ENCODE data around the gene CHST13. TPM values are rescaled to one million over a fixed set of nuclear protein-coding genes. Genes with fewer than 3 reads are reported as not detected.

CHST13 gene
- total RNA-seq, 2 donors from 2014 or later, result 0.15 to 0.18 TPM

GRCh38 chr3:126482503-126483255 is 41.3 kb upstream of the CHST13 start:
- Mint-ChIP-seq H3K4me3 (no peak overlapping the region), H3K4me1 (peaks cover 11% of the 10 kb centered on the region), H3K27ac (no peak overlapping the region), H3K36me3 (ENCODE audit: low read depth) (peaks cover 4% of the 10 kb centered on the region), H3K27me3 (peaks cover 4% of the 10 kb centered on the region)
- no peaks in the 10 kb centered on the region for H3K9me3 ChIP-seq (ENCODE audit: control insufficient read depth, low read length, poor library complexity, severe bottlenecking)
- ATAC-seq (no peak), DNase-seq (no peak)

GRCh38 chr3:126483321-126483761 is 40.6 kb upstream of the CHST13 start:
- no peak for ATAC-seq
- peaks cover 4% of the 10 kb centered on the region for H3K36me3 Mint-ChIP-seq (ENCODE audit: low read depth)

DNA sequence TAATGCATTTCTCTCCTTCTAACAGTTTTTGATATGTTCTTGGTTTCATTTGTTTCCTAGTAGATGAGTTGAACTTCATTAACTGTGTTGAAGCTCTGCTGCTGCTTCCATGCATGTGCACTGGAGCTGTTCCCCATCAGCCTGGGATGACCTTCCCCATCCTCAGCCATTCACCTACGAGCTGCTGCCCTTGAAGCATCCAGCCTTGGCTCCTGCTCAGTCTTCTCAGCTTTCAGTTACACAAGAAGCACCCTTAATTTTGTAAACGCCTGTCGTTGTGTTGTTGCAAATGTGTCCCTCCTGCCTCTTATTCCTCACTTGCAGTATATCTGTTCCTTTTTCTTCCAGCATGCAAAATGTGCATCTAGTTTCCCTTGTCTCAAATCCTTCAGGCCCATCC is 39.8 kb upstream of the CHST13 start:
- Mint-ChIP-seq H3K36me3 (ENCODE audit: low read depth) (peaks cover 4% of the 10 kb centered on the region), H3K27me3 (peaks cover 9% of the 10 kb centered on the region), H3K4me1 (peaks cover 10% of the 10 kb centered on the region), H3K27ac (no peak overlapping the region), H3K4me3 (no peak overlapping the region)
- ATAC-seq (no peak), DNase-seq (no peak)
- no peaks in the 10 kb centered on the region for H3K9me3 ChIP-seq (ENCODE audit: control insufficient read depth, low read length, poor library complexity, severe bottlenecking)

More at GRCh38 chr3:126483321-126483761, 40.6 kb upstream of the CHST13 start:
- DNase-seq, result no peak
- no peaks in the 10 kb centered on the region for H3K9me3 ChIP-seq (ENCODE audit: control insufficient read depth, low read length, poor library complexity, severe bottlenecking)
- H3K4me3 Mint-ChIP-seq, result no peak overlapping the region
- no peak overlapping the region for H3K27ac Mint-ChIP-seq
- H3K4me1 Mint-ChIP-seq, result peaks cover 10% of the 10 kb centered on the region
- H3K27me3 Mint-ChIP-seq, result peaks cover 4% of the 10 kb centered on the region

GRCh38 chr3:126484662-126485061 is 39.3 kb upstream of the CHST13 start:
- H3K27me3 Mint-ChIP-seq, result peaks cover 12% of the 10 kb centered on the region
- H3K4me1 Mint-ChIP-seq, result peaks cover 10% of the 10 kb centered on the region
- no peak overlapping the region for H3K27ac Mint-ChIP-seq

DNA sequence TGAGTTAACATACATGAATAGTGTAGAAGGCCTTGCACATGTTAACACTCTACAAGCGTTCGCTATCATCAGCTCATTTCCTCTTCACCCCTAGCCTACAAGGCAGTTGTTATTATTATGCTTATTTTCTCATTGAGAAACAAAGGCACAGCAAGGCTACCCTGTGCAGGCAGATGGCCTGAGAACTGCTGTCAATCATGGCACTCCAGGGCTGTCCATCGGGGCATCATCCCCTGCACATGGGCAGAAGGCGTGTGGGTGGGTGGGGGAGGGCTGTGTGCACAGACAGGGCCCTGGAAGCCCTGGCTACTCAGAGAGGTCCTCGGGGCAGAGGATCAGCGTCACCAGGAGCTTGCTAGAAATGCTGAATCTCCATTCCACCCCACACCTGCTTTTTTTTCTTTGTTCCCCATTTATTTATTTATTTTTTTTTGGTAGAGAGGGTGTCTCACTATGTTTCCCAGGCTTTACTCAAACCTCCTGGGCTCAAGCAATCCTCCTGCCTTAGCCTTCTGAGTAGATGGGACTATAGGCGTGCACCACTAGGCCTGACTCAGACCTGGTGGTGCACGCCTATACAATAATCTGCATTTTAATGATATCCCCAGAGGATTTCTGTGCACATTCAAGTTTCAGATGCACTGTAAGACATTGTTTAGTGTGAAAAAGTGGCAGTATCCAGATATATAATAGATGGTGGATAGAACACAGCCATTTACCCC is 38.6 kb upstream of the CHST13 start:
- DNase-seq (no peak), ATAC-seq (no peak)
- Mint-ChIP-seq H3K27me3 (peaks cover 12% of the 10 kb centered on the region), H3K27ac (no peak overlapping the region), H3K36me3 (ENCODE audit: low read depth) (peaks cover 4% of the 10 kb centered on the region), H3K4me1 (peaks cover 10% of the 10 kb centered on the region), H3K4me3 (no peak overlapping the region)
- H3K9me3 ChIP-seq (ENCODE audit: control insufficient read depth, low read length, poor library complexity, severe bottlenecking), result no peaks in the 10 kb centered on the region

More at GRCh38 chr3:126484662-126485061, 39.3 kb upstream of the CHST13 start:
- no peaks in the 10 kb centered on the region for H3K9me3 ChIP-seq (ENCODE audit: control insufficient read depth, low read length, poor library complexity, severe bottlenecking)
- peaks cover 4% of the 10 kb centered on the region for H3K36me3 Mint-ChIP-seq (ENCODE audit: low read depth)
- DNase-seq (no peak), ATAC-seq (no peak)
- no peak overlapping the region for H3K4me3 Mint-ChIP-seq

DNA sequence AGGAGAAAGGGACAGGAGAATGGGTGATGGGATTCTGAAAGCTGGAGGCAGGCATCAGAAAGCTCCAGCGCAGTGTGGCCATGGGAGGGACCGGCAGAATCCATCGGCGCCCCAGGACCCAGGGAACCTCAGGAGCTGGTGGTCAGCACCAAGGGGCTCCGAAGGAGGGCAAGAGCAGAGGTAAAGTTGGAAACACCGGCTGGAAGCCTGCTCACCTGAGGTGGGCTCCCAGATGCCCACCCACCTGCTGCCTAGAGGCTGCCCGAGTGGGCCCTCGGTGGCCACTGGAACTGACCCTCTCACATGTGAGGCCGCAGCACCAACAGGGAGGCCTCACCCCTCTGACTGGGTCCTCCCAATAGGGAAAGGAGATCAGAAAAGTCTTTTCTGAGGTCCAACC is 38.0 kb upstream of the CHST13 start:
- no peak overlapping the region for H3K4me3 Mint-ChIP-seq
- peaks cover 2% of the 10 kb centered on the region for H3K36me3 Mint-ChIP-seq (ENCODE audit: low read depth)
- H3K27ac Mint-ChIP-seq, result peak overlapping the region; percentile 51
- H3K9me3 ChIP-seq (ENCODE audit: control insufficient read depth, low read length, poor library complexity, severe bottlenecking), result no peaks in the 10 kb centered on the region
- no peak for DNase-seq
- peaks cover 8% of the 10 kb centered on the region for H3K4me1 Mint-ChIP-seq
- no peak for ATAC-seq
- H3K27me3 Mint-ChIP-seq, result peaks cover 12% of the 10 kb centered on the region

GRCh38 chr3:126486360-126486847 is 37.6 kb upstream of the CHST13 start:
- Mint-ChIP-seq H3K4me1 (peaks cover 8% of the 10 kb centered on the region), H3K4me3 (no peak overlapping the region), H3K36me3 (ENCODE audit: low read depth) (peaks cover 2% of the 10 kb centered on the region), H3K27ac (peak overlapping the region; percentile 51), H3K27me3 (peaks cover 12% of the 10 kb centered on the region)
- no peak for ATAC-seq
- no peaks in the 10 kb centered on the region for H3K9me3 ChIP-seq (ENCODE audit: control insufficient read depth, low read length, poor library complexity, severe bottlenecking)
- DNase-seq, result no peak

GRCh38 chr3:126487151-126487771 is 36.7 kb upstream of the CHST13 start:
- no peaks in the 10 kb centered on the region for H3K9me3 ChIP-seq (ENCODE audit: control insufficient read depth, low read length, poor library complexity, severe bottlenecking)
- Mint-ChIP-seq H3K27ac (no peak overlapping the region), H3K4me1 (peaks cover 8% of the 10 kb centered on the region), H3K27me3 (peaks cover 12% of the 10 kb centered on the region), H3K4me3 (no peak overlapping the region), H3K36me3 (ENCODE audit: low read depth) (peaks cover 2% of the 10 kb centered on the region)
- DNase-seq (no peak), ATAC-seq (peak; percentile 27)

DNA sequence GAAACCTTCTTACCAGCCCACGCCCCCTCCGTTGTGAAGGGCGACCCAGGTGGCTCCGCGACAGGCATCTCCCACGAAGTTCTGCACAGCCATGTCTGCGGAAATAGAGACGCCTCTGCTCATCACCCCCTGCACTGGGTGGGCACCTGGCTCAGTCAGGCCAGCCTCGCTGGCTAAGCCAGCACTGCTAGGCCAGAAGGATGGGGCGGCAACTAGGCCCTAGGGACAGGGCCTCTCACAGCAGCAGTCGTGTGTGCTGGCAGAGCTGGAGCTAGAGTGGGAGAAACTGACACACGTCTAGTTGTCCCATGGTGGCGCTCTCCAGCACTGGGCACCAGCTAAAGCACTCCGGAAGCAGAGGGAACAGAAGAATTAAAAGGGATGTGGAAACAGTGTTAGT is 35.8 kb upstream of the CHST13 start:
- Mint-ChIP-seq H3K27ac (no peak overlapping the region), H3K4me3 (no peak overlapping the region), H3K36me3 (ENCODE audit: low read depth) (no peaks in the 10 kb centered on the region), H3K4me1 (peaks cover 7% of the 10 kb centered on the region), H3K27me3 (peaks cover 12% of the 10 kb centered on the region)
- DNase-seq, result no peak
- no peaks in the 10 kb centered on the region for H3K9me3 ChIP-seq (ENCODE audit: control insufficient read depth, low read length, poor library complexity, severe bottlenecking)
- ATAC-seq, result no peak

- H3K36me3 Mint-ChIP-seq (ENCODE audit: low read depth), result no peaks in the 10 kb centered on the region
- no peak overlapping the region for H3K27ac Mint-ChIP-seq
- peaks cover 10% of the 10 kb centered on the region for H3K4me1 Mint-ChIP-seq
- H3K4me3 Mint-ChIP-seq, result no peak overlapping the region
- peaks cover 12% of the 10 kb centered on the region for H3K27me3 Mint-ChIP-seq
- no peaks in the 10 kb centered on the region for H3K9me3 ChIP-seq (ENCODE audit: control insufficient read depth, low read length, poor library complexity, severe bottlenecking)
- DNase-seq, result no peak
- no peak for ATAC-seq
Measured at GRCh38 chr3:126488886-126489569, 34.9 kb upstream of the CHST13 start.

GRCh38 chr3:126490619-126491018 is 33.3 kb upstream of the CHST13 start:
- Mint-ChIP-seq H3K27ac (no peak overlapping the region), H3K36me3 (ENCODE audit: low read depth) (no peaks in the 10 kb centered on the region), H3K27me3 (peaks cover 8% of the 10 kb centered on the region), H3K4me1 (peaks cover 6% of the 10 kb centered on the region), H3K4me3 (no peak overlapping the region)
- no peaks in the 10 kb centered on the region for H3K9me3 ChIP-seq (ENCODE audit: control insufficient read depth, low read length, poor library complexity, severe bottlenecking)
- no peak for DNase-seq
- no peak for ATAC-seq

DNA sequence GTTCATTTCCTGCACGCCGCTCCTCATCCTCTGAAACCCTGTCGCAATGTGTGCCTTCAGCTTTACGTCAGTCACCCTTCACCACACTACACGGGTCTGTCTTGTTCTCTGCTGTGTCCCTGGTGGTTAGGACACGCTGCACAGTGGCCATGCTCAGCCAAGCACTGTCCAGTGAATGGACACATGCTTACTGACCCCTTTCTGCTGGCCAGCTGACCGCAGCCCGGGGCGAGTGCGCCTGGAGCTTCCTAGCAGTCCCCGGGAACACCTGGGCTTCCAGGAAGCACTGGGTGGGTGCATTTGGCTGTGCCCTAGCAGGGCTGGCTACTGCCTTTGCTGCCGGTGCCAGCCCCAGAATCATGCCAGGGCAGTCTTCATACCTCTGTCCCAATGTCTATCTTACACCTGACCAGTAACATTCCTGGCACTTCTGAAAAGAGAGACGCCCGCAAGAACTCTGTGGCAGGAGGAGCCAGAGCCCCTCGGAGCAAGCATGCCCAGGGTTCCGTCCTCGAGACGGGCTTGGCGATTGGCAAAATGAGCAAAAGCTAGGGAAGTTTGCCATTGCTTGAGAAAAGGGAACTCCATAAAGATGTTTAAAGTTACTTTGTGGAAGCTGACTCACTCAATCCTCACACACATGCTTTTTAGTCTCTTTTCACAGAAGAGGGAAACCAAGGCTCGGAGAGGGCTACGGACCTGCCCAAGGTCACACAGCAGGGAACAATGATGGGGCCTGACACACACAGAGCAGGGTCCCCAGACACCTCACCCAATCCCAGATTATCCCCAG is 32.5 kb upstream of the CHST13 start:
- ATAC-seq (no peak), DNase-seq (no peak)
- H3K36me3 Mint-ChIP-seq (ENCODE audit: low read depth), result no peaks in the 10 kb centered on the region
- H3K9me3 ChIP-seq (ENCODE audit: control insufficient read depth, low read length, poor library complexity, severe bottlenecking), result no peaks in the 10 kb centered on the region
- H3K27ac Mint-ChIP-seq, result no peak overlapping the region
- peaks cover 8% of the 10 kb centered on the region for H3K27me3 Mint-ChIP-seq
- peaks cover 6% of the 10 kb centered on the region for H3K4me1 Mint-ChIP-seq
- no peak overlapping the region for H3K4me3 Mint-ChIP-seq
